Hepatocyte (in vitro differentiated cells): ENCODE measurements around the gene PKM. TPM values are rescaled to one million over a fixed set of nuclear protein-coding genes. Genes with fewer than 3 reads are reported as not detected.

Source experiments
- DNase-seq: peaks from one replicate; pipeline ENCODE4 v3.0.0-alpha.2; 2016; ENCODE audit warnings: low spot score
- H2AFZ ChIP-seq: fragments of 200-600 bp; sonication (generic); 2 replicates; pipeline ENCODE4 v1.6.0; 2016; ENCODE audit warnings: antibody characterized with exemption, mild to moderate bottlenecking
- H3K27ac ChIP-seq: fragments of 200-600 bp; sonication (generic); 2 replicates; pipeline ENCODE4 v1.5.1; 2016; ENCODE audit warnings: mild to moderate bottlenecking
- H3K27me3 ChIP-seq: fragments of 200-600 bp; sonication (generic); 2 replicates; pipeline ENCODE4 v1.6.1; 2016
- H3K36me3 ChIP-seq: fragments of 200-600 bp; sonication (generic); replicated peaks from 2 replicates; pipeline ENCODE4 v1.5.1; 2016; ENCODE audit warnings: low read depth; ENCODE audit not compliant: insufficient read depth
- H3K4me1 ChIP-seq: fragments of 200-600 bp; sonication (generic); 2 replicates; pipeline ENCODE4 v1.5.1; 2016; ENCODE audit warnings: mild to moderate bottlenecking, moderate library complexity; ENCODE audit not compliant: insufficient read depth
- H3K4me2 ChIP-seq: fragments of 200-600 bp; sonication (generic); 2 replicates; pipeline ENCODE4 v1.6.0; 2016
- H3K4me3 ChIP-seq: fragments of 200-600 bp; sonication (generic); 2 replicates; pipeline ENCODE4 v1.5.1; 2016; ENCODE audit warnings: mild to moderate bottlenecking
- H3K79me2 ChIP-seq: fragments of 200-600 bp; sonication (generic); 2 replicates; pipeline ENCODE4 v1.6.0; 2017; ENCODE audit warnings: mild to moderate bottlenecking
- H3K9me2 ChIP-seq: fragments of 200-600 bp; sonication (generic); replicated peaks from 2 replicates; pipeline ENCODE4 v1.6.0; 2017; ENCODE audit warnings: mild to moderate bottlenecking; ENCODE audit not compliant: insufficient read depth
- H3K9me3 ChIP-seq: fragments of 200-600 bp; sonication (generic); 2 replicates; pipeline ENCODE4 v1.5.1; 2016; ENCODE audit warnings: low read depth, mild to moderate bottlenecking
- H4K20me1 ChIP-seq: fragments of 200-600 bp; sonication (generic); 2 replicates; pipeline ENCODE4 v1.6.0; 2016; ENCODE audit warnings: mild to moderate bottlenecking; ENCODE audit not compliant: insufficient read depth, poor library complexity, severe bottlenecking
- CTCF ChIP-seq: fragments of 200-600 bp; sonication (generic); IDR thresholded peaks from 2 replicates; pipeline ENCODE4 v1.5.1; 2016; ENCODE audit warnings: antibody characterized with exemption, mild to moderate bottlenecking; ENCODE audit not compliant: poor library complexity
- EZH2 ChIP-seq: fragments of 200-600 bp; sonication (generic); IDR thresholded peaks from 2 replicates; pipeline ENCODE4 v1.6.1; 2016; ENCODE audit warnings: antibody characterized with exemption, mild to moderate bottlenecking, borderline replicate concordance
- EZH2phosphoT487 ChIP-seq: fragments of 200-600 bp; sonication (generic); IDR thresholded peaks from one replicate; pipeline ENCODE4 v1.6.1; 2018; ENCODE audit warnings: antibody characterized with exemption, mild to moderate bottlenecking, low read depth, moderate library complexity; ENCODE audit not compliant: unreplicated experiment, severe bottlenecking
- WGBS: methylation state at CpG from one replicate; pipeline ENCODE4 v1.1.6; 2016; ENCODE audit warnings: low lambda C conversion rate; ENCODE audit errors: missing lambda C conversion rate; 5-methylcytosine and 5-hydroxymethylcytosine counted together
- polyA plus RNA-seq: library from polyadenylated mRNA; unstranded; fragments of >200 nt; fragmentation: Nextera tagmentation; extraction: Ambion mirVana; gene quantifications from 2 replicates; pipeline ENCODE4 v1.2.1, GENCODE V29; 2016
- total RNA-seq: library from RNA; depleted of rRNA; stranded (reverse); fragments of >200 nt; gene quantifications from 2 replicates; pipeline ENCODE4 v1.2.3, GENCODE V29; 2014

The PKM gene
- total and polyA plus RNA-seq, 2 experiments from 2014 or later: 314 to 376 TPM

GRCh38 chr15:72205896-72206676 is 24.9 kb downstream of the PKM start:
- 91% methylated on average over 10 of the region's 10 CpGs for WGBS
- DNase-seq: no peak
- Histone ChIP-seq H3K27me3 (no peaks in the 10 kb centered on the region), H4K20me1 (no peaks in the 10 kb centered on the region), H2AFZ (no peak overlapping the region), H3K36me3 (peaks cover 4% of the 10 kb centered on the region), H3K4me1 (no peaks in the 10 kb centered on the region), H3K4me2 (no peak overlapping the region), H3K79me2 (peaks cover 4% of the 10 kb centered on the region), H3K27ac (no peak overlapping the region), H3K9me3 (no peaks in the 10 kb centered on the region), H3K9me2 (no peaks in the 10 kb centered on the region), H3K4me3 (no peak overlapping the region)
- TF ChIP-seq EZH2: no peak
- no peak for TF ChIP-seq EZH2phosphoT487
- no peak for TF ChIP-seq CTCF

- H3K4me3 ChIP-seq: no peak overlapping the region
- no peaks in the 10 kb centered on the region for H3K9me3 ChIP-seq
- no peaks in the 10 kb centered on the region for H3K9me2 ChIP-seq
- no peaks in the 10 kb centered on the region for H4K20me1 ChIP-seq
- TF ChIP-seq EZH2: no peak
- no peak for TF ChIP-seq CTCF
- no peak for TF ChIP-seq EZH2phosphoT487
- no peak overlapping the region for H3K4me2 ChIP-seq
- H3K27me3 ChIP-seq: no peaks in the 10 kb centered on the region
- no peak overlapping the region for H2AFZ ChIP-seq
- 96% methylated on average over 2 of the region's 2 CpGs for WGBS
- DNase-seq: no peak
- no peak overlapping the region for H3K27ac ChIP-seq
- no peaks in the 10 kb centered on the region for H3K4me1 ChIP-seq
- H3K36me3 ChIP-seq: peaks cover 4% of the 10 kb centered on the region
- H3K79me2 ChIP-seq: peaks cover 4% of the 10 kb centered on the region
These were observed 25.7 kb downstream of the PKM start for GRCh38 chr15:72205273-72205672.

GRCh38 chr15:72203507-72203837 is 27.5 kb downstream of the PKM start:
- 78% methylated on average over 5 of the region's 5 CpGs for WGBS
- Histone ChIP-seq H3K36me3 (no peaks in the 10 kb centered on the region), H3K79me2 (no peaks in the 10 kb centered on the region)

More at GRCh38 chr15:72203507-72203837, 27.5 kb downstream of the PKM start:
- Histone ChIP-seq H4K20me1 (no peaks in the 10 kb centered on the region), H3K27me3 (no peaks in the 10 kb centered on the region), H3K4me2 (no peak overlapping the region), H2AFZ (no peak overlapping the region), H3K27ac (no peak overlapping the region), H3K9me3 (no peaks in the 10 kb centered on the region), H3K4me3 (no peak overlapping the region), H3K4me1 (no peaks in the 10 kb centered on the region), H3K9me2 (no peaks in the 10 kb centered on the region)
- no peak for TF ChIP-seq EZH2
- no peak for TF ChIP-seq CTCF
- no peak for TF ChIP-seq EZH2phosphoT487
- DNase-seq: no peak
